Measurements from ENCODE around the gene IL6. TPM values are rescaled to one million over a fixed set of nuclear protein-coding genes. Genes with fewer than 3 reads are reported as not detected.
"Not testable (repeated sequence)": the region's sequence is repeated elsewhere in the genome, so short reads cannot be mapped to it uniquely, and the experiment has no call there.

The IL6 gene
- polyA plus RNA-seq, 1 experiment, result 31.0 TPM

GRCh38 chr7:22697876-22698606 lies 29.0 kb upstream of the IL6 start:
- POLR2A ChIA-PET, result interaction anchor here (1.3 kb wide), 1 partner anchor 13 kb away, joined by 3 read pairs; no protein-coding TSS in a partner anchor
- DNase-seq (ENCODE audit: low read depth), result no peak
- Histone ChIP-seq H3K4me3 (ENCODE audit: low read depth, low read length) (no peak overlapping the region), H3K36me3 (ENCODE audit: control insufficient read depth, insufficient read depth, low read length) (no peaks in the 10 kb centered on the region), H3K27me3 (ENCODE audit: control insufficient read depth, insufficient read depth, low read length) (no peaks in the 10 kb centered on the region)
- CTCF ChIA-PET, result interaction anchor here (0.9 kb wide), 1 partner anchor 11 kb away, joined by 3 read pairs; no protein-coding TSS in a partner anchor
- TF ChIP-seq, protein P1, sequence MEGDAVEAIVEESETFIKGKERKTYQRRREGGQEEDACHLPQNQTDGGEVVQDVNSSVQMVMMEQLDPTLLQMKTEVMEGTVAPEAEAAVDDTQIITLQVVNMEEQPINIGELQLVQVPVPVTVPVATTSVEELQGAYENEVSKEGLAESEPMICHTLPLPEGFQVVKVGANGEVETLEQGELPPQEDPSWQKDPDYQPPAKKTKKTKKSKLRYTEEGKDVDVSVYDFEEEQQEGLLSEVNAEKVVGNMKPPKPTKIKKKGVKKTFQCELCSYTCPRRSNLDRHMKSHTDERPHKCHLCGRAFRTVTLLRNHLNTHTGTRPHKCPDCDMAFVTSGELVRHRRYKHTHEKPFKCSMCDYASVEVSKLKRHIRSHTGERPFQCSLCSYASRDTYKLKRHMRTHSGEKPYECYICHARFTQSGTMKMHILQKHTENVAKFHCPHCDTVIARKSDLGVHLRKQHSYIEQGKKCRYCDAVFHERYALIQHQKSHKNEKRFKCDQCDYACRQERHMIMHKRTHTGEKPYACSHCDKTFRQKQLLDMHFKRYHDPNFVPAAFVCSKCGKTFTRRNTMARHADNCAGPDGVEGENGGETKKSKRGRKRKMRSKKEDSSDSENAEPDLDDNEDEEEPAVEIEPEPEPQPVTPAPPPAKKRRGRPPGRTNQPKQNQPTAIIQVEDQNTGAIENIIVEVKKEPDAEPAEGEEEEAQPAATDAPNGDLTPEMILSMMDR (IDR thresholded peaks at IDR 0.05; ENCODE audit: insufficient read depth, low read depth, low read length), result no peak

DNA sequence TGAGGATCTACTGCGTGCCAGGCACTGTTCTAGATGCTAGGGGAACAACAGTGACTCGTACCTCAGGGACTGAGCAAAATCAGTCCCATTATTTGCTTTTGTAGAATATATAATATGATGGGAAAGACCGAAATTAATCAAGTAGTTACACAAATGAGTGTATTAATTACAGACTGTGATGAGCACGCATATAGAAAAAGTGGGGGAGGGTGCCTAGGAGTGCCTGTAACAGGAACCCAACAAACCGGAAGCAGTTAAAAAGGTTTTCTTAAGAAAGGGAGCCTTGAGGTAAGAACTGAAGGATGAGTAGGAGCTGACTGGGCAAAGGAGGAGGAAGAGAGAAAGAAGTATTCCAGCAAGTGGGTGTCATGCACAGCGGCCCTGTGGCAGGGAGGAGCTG lies 28.2 kb upstream of the IL6 start:
- no peak overlapping the region for H3K4me3 ChIP-seq (ENCODE audit: low read depth, low read length)
- ChIA-PET POLR2A (interaction anchor here (1.3 kb wide), 1 partner anchor 13 kb away, joined by 3 read pairs; no protein-coding TSS in a partner anchor), CTCF (no interaction called here)
- H3K36me3 ChIP-seq (ENCODE audit: control insufficient read depth, insufficient read depth, low read length), result no peaks in the 10 kb centered on the region
- TF ChIP-seq, protein P1 (IDR thresholded peaks at IDR 0.05; ENCODE audit: insufficient read depth, low read depth, low read length), result no peak
- H3K27me3 ChIP-seq (ENCODE audit: control insufficient read depth, insufficient read depth, low read length), result no peaks in the 10 kb centered on the region
- DNase-seq (ENCODE audit: low read depth), result no peak

GRCh38 chr7:22700559-22701002 lies 26.4 kb upstream of the IL6 start:
- H3K27me3 ChIP-seq (ENCODE audit: control insufficient read depth, insufficient read depth, low read length), result no peaks in the 10 kb centered on the region
- no peak for DNase-seq (ENCODE audit: low read depth)
- no peaks in the 10 kb centered on the region for H3K36me3 ChIP-seq (ENCODE audit: control insufficient read depth, insufficient read depth, low read length)
- POLR2A ChIA-PET, result no interaction called here
- no peak overlapping the region for H3K4me3 ChIP-seq (ENCODE audit: low read depth, low read length)
- CTCF ChIA-PET, result interaction anchor here (1.1 kb wide), 1 partner anchor 139 kb away, joined by 4 read pairs; no protein-coding TSS in a partner anchor
- TF ChIP-seq, protein P1 (IDR thresholded peaks at IDR 0.05; ENCODE audit: insufficient read depth, low read depth, low read length), result no peak

GRCh38 chr7:22702516-22702915 lies 24.5 kb upstream of the IL6 start:
- Histone ChIP-seq H3K4me3 (ENCODE audit: low read depth, low read length) (no peak overlapping the region), H3K27me3 (ENCODE audit: control insufficient read depth, insufficient read depth, low read length) (no peaks in the 10 kb centered on the region), H3K36me3 (ENCODE audit: control insufficient read depth, insufficient read depth, low read length) (no peaks in the 10 kb centered on the region)
- CTCF ChIA-PET, result no interaction called here
- DNase-seq (ENCODE audit: low read depth), result no peak
- POLR2A ChIA-PET, result no interaction called here
- TF ChIP-seq, protein P1 (IDR thresholded peaks at IDR 0.05; ENCODE audit: insufficient read depth, low read depth, low read length), result no peak

DNA sequence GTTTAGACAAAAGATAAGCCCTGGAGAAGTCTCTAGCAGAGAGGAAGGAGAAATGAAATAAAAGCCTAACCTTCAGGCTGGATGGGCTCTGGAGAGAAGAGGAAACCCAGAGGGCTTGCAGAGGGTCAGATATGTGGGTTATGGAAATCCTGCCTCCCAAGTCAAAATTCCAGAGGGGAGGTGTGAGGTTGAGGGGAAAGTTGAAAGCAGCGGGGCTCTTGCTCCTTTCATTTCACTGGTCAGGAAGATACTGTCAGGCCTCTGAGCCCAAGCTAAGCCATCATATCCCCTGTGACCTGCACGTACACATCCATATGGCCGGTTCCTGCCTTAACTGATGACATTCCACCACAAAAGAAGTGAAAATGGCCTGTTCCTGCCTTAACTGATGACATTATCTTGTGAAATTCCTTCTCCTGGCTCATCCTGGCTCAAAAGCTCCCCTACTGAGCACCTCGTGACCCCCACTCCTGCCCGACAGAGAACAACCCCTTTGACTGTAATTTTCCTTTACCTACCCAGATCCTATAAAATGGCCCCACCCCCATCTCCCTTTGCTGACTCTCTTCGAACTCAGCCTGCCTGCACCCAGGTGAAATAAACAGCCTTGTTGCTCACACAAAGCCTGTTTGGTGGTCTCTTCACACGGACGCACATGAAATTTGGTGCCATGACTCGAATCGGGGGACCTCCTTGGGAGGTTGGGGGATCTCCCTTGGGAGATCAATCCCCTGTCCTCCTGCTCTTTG lies 23.7 kb upstream of the IL6 start:
- POLR2A ChIA-PET; H3K4me3 ChIP-seq (ENCODE audit: low read depth, low read length): not testable (repeated sequence)

DNA sequence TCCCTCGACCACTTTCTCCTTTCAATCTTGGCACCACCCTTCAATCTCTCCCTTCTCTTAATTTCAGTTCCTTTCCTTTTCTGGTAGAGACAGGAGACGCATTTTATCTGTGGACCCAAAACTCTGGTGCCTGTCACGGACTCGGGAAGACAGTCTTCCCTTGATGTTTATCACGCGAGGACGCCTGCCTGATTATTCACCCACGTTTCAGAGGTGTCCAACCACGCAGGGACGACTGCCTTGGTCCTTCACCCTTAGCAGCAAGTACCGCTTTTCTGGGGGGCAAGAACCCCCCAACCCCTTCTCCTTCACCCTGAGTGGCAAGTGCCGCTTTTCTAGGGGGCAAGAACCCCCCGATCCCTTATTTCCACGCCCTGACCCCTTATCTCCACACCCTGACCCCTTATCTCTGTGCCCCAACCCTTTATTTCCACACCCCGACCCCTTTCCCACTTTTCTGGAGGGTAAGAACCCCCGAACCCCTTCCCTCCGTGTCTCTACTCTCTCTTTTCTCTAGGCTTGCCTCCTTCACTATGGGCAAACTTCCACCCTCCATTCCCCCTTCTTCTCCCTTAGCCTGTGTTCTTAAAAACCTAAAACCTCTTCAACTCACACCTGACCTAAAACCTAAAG lies 22.9 kb upstream of the IL6 start:
- POLR2A ChIA-PET; H3K27me3 ChIP-seq (ENCODE audit: control insufficient read depth, insufficient read depth, low read length); H3K4me3 ChIP-seq (ENCODE audit: low read depth, low read length); H3K36me3 ChIP-seq (ENCODE audit: control insufficient read depth, insufficient read depth, low read length); DNase-seq (ENCODE audit: low read depth); CTCF ChIA-PET: not testable (repeated sequence)

More for the DNA sequence above, 23.7 kb upstream of the IL6 start:
- H3K27me3 ChIP-seq (ENCODE audit: control insufficient read depth, insufficient read depth, low read length); CTCF ChIA-PET; DNase-seq (ENCODE audit: low read depth); H3K36me3 ChIP-seq (ENCODE audit: control insufficient read depth, insufficient read depth, low read length): not testable (repeated sequence)

- CTCF ChIA-PET; POLR2A ChIA-PET; H3K4me3 ChIP-seq (ENCODE audit: low read depth, low read length); DNase-seq (ENCODE audit: low read depth); H3K27me3 ChIP-seq (ENCODE audit: control insufficient read depth, insufficient read depth, low read length); H3K36me3 ChIP-seq (ENCODE audit: control insufficient read depth, insufficient read depth, low read length): not testable (repeated sequence)
These were observed 22.3 kb upstream of the IL6 start for GRCh38 chr7:22704722-22705121.

GRCh38 chr7:22705874-22706273 lies 21.1 kb upstream of the IL6 start:
- H3K27me3 ChIP-seq (ENCODE audit: control insufficient read depth, insufficient read depth, low read length); POLR2A ChIA-PET; CTCF ChIA-PET; H3K36me3 ChIP-seq (ENCODE audit: control insufficient read depth, insufficient read depth, low read length); DNase-seq (ENCODE audit: low read depth); H3K4me3 ChIP-seq (ENCODE audit: low read depth, low read length): not testable (repeated sequence)
